HG03457 (cell line): ENCODE results near the gene FES.
"Not testable (repeated sequence)": the region's sequence is repeated elsewhere in the genome, so short reads cannot be mapped to it uniquely, and the experiment has no call there.

Experiments
- ATAC-seq: cut with Tn5 transposase; IDR thresholded peaks from one replicate; pipeline ENCODE4 v1.9.1; 2021; ENCODE audit warnings: moderate number of reproducible peaks; ENCODE audit not compliant: unreplicated experiment

The FES gene

DNA sequence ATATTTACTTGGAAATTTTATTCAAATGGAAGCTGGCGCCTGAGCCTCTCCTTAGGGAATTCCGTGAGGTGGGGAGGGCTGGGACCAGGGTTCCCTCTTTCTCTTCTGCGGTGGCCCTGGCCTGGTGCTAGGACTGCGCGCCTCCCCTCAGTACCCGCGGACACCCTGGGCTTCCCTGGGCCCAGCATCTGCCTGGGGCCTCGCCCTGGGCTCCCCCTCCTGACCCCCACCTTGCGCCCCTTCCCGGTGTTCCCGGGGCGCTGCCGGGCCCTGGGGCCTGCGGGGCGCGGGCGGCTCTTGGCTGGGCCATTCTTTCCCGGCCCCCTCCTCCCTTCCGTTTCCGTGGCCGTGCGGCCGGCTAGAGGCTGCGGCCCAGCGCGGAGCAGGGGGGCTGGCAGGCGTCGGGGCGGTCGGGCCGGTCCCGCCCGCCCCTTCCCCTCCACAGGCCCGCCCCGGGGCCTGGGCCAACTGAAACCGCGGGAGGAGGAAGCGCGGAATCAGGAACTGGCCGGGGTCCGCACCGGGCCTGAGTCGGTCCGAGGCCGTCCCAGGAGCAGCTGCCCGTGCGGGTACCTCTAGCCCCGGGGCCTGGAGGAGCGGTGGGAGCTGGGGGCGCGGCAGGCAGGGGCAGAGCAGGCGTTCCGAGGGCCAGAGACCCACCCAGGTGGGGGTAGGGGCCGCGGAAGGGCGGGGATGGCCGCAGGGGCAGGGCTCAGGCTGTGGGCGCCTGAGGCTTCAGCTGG, at the start of gene FES:
FES (plus strand) TSS at position 529 of the 743 bp plus-strand sequence. CDS start 542 bp downstream, outside the sequence.
- ATAC-seq: no peak

DNA sequence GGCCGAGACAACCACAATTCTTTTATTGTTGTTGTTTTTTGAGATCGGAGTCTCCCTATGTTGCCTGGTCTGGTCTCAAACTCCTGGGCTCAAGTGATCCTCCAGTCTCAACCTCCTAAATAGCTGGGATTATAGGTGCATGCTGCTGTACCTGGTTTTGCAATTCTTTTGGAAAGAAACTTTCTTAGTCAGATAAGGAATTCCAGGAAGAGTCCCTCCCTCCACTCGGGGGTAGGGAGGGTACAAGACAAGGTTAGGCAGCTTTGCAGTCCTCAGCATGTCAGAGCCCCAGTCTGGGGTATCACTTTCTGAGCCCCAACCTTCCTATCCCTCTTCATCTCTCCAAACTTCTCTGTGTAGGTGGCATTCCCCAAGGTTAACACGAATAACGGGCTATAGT, 49.7 kb upstream of the FES start:
- ATAC-seq: no peak

DNA sequence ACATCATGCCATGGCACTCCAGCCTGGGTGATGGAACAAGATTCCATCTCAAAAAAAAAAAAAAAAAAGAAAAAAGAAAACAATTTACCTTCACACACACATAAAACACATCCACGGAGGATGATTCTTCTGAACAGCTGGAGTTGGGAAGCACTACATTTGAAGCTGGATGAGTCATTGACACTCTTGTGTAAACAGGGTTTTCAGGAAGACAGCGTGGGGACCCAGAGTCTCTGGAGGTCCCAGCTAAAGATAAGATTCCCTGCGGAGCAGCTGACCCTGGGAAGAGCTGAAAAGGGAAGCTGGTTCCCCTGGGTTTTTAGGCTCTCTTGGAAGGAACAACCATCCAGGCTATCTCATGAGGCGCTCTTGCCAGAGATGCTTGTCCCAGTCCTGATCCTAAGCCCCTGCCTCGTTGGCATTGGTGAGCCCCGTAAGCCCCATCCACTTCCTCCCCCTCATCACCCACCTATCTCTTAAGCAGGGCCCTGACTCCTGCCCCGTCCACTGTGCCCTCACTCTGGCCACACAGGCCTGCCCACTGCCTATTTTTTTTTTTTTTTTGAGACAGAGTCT, 47.9 kb upstream of the FES start:
- no peak for ATAC-seq

DNA sequence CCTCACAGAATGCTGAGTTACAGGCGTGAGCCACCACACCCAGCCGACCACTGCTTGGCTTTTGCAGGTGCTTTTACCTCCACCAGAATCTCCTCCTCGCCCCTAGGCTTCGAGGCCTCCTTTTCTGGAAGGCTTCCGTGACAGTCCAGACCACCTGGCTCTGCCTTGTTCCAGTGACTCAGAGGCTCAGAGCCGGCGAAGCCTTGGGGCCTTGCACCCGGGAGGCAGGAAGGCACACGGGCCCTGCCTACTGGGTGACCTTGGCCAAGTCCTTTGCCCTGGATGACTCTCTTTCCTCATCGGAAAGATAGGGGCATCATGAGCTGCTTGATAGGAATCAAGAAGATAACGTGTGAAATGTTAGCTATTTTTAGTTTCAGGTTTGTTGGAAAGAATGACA, 47.2 kb upstream of the FES start:
- no peak for ATAC-seq

DNA sequence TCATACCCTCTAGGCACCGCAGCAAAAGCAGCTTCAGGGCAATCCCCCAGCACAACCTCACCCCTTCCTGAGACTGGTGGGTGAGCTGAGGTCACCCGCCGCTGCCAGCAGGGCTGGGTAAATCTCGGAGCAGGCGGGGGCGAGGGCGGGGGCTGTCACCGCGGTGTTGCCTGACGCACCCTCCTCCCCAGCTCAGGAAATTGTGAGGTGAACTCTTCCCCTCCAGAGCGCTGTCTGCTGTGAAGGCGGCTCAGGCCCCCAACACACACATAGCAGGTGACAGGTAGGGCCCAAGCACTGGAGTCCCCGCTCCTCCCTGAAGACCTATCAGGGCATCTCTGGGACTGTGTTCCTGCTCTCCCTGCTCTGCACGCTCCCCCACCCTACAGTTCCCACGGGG, 46.2 kb upstream of the FES start:
- no peak for ATAC-seq

DNA sequence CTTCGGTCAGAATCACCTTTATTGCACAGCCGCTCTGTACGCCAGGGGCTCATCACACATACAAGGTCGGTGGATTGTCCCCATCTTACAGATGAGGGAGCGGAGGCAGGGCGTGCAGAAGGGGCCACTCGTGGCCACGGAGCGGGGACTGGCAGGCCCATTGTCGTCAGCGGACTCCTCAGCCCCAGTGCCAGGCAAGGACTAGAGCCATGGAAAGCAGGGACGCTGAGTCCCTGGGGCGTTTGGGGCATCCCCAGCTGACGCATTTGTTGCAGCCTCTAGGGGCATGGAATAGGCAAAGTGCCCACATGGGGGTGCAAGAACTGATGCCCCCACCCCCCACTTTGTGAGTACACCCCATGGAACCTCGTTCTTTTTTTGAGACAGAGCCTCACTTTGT, 45.8 kb upstream of the FES start:
- ATAC-seq: no peak

DNA sequence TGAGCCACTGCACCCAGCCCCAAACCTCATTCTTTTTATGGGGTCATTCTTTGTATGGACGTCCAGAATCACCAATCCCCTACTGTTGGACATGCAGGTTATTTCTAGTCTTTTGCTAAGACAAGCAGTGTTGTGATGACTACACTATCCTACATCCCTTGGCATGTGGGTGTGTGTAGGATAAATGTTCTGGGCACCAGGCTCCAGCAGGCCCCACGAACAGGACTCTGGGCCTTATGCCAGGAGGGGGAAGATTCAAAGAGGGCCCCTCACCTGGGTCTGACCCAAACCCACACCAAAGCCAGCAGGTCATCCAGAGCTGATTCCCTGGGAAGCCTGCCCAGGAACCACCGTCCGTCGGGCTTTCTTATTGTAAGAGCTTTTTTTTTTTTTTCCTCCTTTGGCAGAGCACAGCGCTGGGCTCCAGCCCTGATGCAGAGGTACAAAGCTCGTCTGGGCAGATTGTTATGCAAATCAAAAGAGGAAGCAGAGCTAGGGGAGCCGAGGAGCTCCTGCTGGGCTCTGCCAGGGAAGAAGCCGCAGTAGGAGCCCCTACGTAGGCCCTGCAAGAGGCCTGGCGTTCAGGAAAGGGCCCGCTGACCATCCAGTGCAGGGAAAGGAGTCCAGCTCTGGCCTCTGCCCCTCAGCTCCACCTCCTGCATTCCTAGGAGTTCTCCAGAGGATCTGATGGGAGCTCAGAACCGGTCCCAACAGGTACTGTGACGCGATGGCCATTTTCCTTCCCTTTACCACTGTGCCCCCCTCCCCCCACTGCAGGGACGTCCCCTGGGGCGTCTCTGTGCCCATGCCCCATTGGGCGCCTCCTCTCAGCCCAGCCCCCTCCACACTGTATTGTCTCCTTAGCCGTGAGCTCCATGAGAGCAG, 44.9 kb upstream of the FES start:
- ATAC-seq: no peak

DNA sequence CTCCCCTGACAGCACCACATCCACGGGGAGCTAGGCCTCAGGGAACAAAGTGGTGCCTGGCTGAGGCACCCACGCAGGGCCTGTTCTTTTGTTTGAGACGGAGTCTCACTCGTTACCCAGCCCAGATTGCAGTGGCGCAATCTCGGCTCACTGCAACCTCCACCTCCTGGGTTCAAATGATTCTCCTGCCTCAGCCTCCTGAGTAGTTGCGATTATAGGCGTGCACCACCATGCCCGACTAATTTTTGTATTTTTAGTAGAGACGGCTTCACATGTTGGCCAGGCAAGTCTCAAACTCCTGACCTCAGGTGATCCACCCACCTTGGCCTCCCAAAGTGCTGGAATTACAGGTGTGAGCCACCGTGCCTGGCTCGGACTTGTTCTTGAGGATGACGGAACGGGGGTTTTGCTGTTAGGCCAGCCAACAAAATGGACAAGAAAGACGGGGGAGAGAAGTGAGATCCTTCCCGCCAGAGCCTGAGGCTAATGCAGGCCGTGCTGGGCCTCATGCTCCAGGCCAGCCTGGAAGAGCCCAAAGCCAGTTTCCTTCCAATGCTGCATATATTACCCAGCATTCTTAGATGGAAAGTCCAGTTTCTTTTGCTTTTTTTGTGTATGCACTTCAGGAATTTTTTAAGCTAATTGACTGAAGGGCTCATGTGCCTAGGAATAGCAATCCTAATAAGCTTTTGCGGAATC, 44.0 kb upstream of the FES start:
- no peak for ATAC-seq

DNA sequence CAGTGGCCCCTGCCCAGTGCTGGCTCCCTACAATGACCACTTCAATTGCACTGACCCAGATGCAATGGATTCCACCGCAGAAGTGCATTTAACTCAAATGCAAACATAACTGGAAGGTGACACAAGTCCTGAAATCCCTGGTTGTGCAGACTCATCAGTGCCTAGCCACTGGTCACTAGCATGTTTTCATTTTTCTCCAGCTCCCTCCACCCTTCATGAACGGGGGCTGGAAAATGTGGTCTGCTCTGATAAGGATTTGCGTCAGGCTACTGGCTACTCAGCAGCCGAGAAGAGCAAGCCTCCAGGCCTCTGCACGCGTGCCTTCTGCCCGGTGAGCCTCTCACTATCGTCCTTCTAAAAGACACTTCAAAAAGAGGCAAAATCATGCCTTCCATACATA, 43.4 kb upstream of the FES start:
- no peak for ATAC-seq

DNA sequence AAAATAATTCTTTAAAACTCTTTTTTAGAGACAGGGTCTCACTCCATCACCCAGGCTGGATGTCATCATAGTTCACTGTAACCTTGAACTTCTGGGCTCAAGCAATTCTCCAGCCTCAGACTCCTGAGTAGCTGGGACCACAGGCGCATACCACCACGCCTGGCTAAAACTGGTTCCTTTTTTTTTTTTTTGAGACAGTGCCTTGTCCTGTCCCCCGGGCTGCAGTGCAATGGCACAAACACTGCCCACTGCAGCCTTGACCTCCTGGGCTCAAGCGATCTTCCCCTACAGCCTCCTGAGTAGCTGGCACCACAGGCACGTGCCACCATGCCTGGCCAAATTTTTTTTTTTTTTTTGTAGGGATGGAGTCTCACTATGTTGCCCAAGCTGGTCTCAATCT, 39.6 kb upstream of the FES start:
- no peak for ATAC-seq

DNA sequence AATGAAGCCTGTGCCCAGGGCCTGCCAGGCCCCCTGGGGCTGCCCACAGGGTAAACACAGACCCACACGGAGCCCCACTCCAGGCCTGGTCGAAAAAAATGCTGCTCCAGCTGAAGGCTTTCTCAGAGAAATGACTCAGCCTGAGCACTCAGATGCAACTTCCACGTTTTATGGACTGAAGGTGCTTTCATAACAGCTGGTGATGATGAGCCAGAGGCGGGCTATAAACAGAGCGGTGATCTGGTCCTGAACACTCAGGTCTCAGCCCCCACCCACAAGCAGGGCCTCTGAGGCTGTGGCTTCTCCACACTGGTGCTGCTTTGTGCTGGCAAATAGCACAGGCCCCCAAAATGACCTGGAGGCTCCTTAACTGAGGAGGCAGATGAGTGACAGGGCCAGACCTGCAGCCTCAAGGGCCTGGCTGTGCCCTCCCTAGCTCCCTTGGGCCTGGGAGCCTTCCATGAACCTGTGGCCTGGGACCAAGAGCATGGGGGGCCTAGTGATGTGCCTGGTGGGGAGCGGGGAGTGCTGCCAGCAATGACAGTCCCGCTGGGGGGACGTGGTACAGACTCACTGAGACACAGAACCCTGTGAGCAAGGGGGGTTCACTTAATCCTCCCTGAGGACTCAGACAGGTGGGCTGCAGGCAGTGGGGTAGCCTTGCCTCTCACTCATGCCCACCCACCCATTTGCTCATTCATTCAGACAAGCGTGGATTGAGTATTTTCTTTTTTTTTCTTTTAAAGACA, 38.9 kb upstream of the FES start:
- peak; percentile 51 for ATAC-seq

DNA sequence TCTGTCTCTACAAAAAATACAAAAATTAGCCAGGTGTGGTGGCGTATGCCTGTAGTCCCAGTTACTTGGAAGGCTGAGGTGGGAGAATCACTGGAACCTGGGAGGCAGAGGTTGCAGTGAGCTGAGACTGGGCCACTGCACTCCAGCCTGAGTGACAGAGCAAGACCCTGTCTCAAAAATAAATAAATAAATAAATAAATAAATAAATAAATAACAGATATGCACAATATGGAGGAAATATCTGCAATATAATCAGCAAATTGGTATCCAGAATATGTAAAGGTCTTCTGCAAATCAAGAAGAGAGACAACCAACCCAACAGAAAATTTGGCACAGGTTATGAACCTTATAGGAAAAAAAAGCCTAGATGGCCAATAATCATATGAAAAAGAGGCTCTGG, 34.9 kb upstream of the FES start:
- not testable (repeated sequence) for ATAC-seq

DNA sequence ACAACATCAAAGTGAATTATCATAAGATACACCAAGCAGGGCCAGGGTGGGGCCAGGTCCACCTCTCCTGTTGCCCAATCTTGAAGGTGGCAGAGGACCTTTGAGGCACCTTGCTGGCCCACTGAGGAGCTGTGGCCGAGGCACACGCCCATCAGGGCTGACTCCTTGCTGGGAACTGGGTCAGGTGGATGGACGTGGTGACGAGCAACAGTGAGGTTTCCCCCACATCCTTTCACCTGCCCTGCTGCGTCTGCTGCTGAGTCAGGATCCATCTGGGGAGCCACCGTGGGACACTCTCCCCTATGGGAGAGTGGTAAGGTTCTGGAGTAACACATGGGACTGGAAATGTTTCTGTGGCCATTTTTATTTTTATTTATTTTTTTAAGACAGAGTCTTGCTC, 33.2 kb upstream of the FES start:
- no peak for ATAC-seq

DNA sequence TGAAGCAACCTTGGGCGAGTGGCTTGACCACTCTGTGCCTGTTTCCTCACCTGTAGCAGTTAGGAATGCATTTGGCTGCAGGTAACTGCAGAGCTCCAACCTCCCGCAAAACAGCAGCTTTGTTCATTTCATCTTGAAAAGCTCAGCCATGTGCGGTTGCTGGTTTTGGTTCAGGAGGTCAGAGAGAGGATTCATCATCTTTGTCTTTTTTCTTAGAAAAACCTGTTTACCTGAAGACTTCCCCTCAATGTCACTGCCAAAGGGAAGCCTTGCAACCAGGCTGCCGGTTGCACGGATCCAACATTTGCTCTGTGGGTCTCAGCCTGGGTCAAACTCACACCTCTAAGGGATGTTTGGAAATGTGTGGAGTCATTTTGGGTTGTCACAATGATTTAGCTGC, 32.4 kb upstream of the FES start:
- ATAC-seq: no peak

DNA sequence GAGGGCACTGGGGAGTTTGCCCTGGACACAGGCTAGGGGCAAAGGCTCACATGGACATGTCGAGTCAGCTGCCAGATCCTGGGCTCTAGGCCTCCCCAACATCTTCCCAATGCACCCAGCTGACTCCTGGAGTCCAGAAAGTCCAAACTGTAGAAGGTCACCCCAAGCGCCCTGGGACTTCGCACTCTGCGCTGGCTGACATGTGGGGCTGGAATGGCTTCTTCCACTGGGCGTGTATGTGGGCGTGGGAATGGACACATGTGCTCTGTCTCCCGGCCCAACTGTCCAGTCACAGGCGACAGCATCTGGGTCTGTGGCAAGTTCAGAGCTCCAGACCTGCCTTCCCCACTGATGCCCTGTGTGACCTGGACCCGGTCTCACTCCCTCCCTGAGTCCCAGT, 29.2 kb upstream of the FES start:
- ATAC-seq: no peak

DNA sequence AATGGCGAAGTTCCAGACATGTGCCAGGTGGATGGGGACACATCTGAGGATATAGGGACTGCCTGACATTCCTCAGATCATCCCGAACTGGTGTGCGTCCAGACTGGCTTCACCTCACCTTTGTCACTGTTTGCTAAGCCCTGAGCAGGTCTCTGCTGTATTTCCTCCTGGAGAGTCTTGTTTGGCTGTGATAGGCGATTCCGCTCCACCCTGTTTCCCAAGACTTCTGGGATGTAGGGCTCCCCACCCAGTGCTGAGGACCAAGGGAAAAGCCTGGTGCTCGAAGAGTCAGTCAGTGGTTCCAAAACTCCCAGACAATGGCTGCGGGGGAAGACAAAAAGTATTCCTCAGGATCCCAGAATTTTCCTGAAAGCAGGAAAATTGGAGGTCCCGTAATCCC, 27.0 kb upstream of the FES start:
- ATAC-seq: no peak

DNA sequence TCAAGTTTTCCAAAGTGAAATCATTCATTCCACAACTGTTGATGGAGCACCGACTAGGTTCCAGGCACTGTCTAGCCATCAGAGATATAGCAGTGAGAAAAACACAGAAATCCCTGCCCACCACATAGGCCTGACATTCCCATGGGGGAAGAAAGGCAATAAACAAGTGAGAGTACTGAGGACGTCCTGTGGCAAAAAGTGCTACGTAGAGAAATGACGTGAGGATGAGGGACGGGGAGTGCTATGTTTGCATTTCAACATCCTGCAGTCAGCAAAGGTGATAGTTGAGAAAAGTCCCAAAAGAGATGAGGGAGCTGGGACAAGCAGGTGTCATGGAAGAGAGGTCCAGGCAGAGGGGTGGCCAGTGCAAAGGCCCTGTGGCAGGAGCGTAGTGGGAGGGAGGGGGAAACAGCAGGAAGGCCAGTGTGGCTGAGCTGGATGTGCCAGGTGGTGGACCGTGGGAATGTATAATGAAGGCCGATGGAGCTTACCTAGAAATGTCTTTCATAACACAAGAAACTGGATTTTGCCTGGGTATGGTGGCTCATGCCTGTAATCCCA, 26.3 kb upstream of the FES start:
- ATAC-seq: no peak

DNA sequence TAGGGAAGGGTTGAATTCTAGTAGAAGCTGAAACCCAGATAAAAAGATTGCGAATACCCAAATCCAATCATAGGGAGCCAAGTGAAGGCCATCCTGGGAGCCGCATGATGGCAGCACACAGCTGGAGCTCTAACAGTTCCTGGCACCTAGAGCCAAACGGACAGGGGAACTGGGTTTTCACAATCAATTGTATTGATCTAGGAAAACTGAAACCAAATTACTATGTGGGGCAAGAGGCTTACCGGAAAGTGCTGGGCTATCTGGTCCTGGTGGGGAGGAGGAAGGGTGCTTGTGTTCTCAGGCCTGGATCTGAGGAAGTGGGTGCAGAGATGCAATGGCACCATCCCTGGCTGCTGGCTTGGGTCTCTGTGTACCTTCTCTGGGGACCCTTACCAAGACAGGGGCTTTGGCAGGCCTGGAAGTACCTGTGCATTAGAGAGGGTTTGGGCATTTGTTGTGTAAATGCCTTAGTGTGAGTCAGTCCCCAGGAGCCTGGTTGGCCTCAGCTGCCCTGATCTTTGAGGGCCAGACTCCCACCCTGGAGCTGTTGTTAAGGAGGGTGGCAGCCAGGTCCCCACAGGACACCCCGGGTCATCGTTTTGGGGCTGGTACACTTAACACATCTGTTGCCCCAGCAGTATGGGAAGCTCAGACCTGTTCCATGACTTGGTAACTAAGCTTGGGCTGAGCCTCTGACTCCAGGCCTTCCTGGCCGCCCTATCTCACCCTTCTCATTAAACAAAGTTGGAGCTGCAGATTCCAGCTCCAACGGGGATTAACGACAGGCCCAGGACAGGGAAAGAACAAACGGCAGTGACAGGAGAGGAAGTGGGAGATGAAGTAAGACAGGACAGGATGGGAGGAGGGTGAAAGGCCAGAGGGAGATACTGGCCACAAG, 24.8 kb upstream of the FES start:
- ATAC-seq: no peak

DNA sequence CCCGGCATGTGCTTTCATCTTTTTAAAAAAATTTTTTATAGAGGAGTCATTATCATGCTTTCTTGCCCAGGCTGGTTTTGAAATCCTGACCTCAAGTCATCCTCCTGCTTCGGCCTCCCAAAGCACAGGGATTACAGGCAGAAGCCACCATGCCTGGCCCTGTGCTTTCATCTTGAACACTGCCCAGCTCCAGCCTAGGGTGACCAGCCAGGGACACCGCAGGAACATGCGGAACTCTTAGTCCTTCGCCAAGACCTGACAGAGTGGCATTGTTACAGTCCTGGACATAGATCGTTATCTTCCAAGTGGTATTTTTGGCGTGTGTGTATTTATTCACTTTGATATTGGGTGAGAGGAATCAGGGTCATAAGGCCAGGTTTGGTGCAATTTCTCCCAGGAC, 23.9 kb upstream of the FES start:
- ATAC-seq: no peak
